Measurements from ENCODE around the gene IL17RC.
"Not testable (repeated sequence)": the region's sequence is repeated elsewhere in the genome, so short reads cannot be mapped to it uniquely, and the experiment has no call there.

IL17RC gene

GRCh38 chr3:9915254-9916141, 1.4 kb upstream of the IL17RC start:
- peak; percentile 16 for DNase-seq (ENCODE audit: low read depth)

- DNase-seq (ENCODE audit: low read depth) = no peak
These were observed 558 bp upstream of the IL17RC start for GRCh38 chr3:9916346-9916733.

- no peak for DNase-seq (ENCODE audit: low read depth)
These were observed 922 bp downstream of the IL17RC start for GRCh38 chr3:9917820-9918219.

GRCh38 chr3:9918261-9919038, 1.6 kb downstream of the IL17RC start:
- no peak for DNase-seq (ENCODE audit: low read depth)

GRCh38 chr3:9928158-9928557, 11.3 kb downstream of the IL17RC start:
- no peak for DNase-seq (ENCODE audit: low read depth)

GRCh38 chr3:9930804-9931418, 14.0 kb downstream of the IL17RC start:
- no peak for DNase-seq (ENCODE audit: low read depth)

- no peak for DNase-seq (ENCODE audit: low read depth)
These were observed 15.6 kb downstream of the IL17RC start for GRCh38 chr3:9932535-9932842.

GRCh38 chr3:9932843-9933560, 16.1 kb downstream of the IL17RC start:
- peak; percentile 87 for DNase-seq (ENCODE audit: low read depth)

GRCh38 chr3:9933561-9934234, 16.8 kb downstream of the IL17RC start, which contains the start of gene CRELD1:
Gene CRELD1, plus strand, starts transcription at chr3:9933834. Its CDS starts 605 bp downstream, at chr3:9934439.
- DNase-seq (ENCODE audit: low read depth) = peak; percentile 96

- DNase-seq (ENCODE audit: low read depth) = no peak
These were observed 17.3 kb downstream of the IL17RC start for GRCh38 chr3:9934235-9934621.

- DNase-seq (ENCODE audit: low read depth) = no peak
These were observed 18.1 kb downstream of the IL17RC start for GRCh38 chr3:9934993-9935392.

- DNase-seq (ENCODE audit: low read depth) = no peak
These were observed 19.1 kb downstream of the IL17RC start for GRCh38 chr3:9935966-9936510.

GRCh38 chr3:9937486-9938238, 20.8 kb downstream of the IL17RC start:
- DNase-seq (ENCODE audit: low read depth) = no peak

- DNase-seq (ENCODE audit: low read depth) = no peak
These were observed 22.1 kb downstream of the IL17RC start for GRCh38 chr3:9938966-9939365.

- not testable (repeated sequence) for DNase-seq (ENCODE audit: low read depth)
These were observed 23.0 kb downstream of the IL17RC start for GRCh38 chr3:9939906-9940305.

- DNase-seq (ENCODE audit: low read depth) = no peak
These were observed 23.8 kb downstream of the IL17RC start for GRCh38 chr3:9940746-9941145.

- no peak for DNase-seq (ENCODE audit: low read depth)
These were observed 25.3 kb downstream of the IL17RC start for GRCh38 chr3:9942164-9942563.

GRCh38 chr3:9942934-9943690, 26.2 kb downstream of the IL17RC start:
- DNase-seq (ENCODE audit: low read depth) = no peak

- DNase-seq (ENCODE audit: low read depth) = no peak
These were observed 27.4 kb downstream of the IL17RC start for GRCh38 chr3:9944271-9944670.

GRCh38 chr3:9945358-9945757, 28.5 kb downstream of the IL17RC start:
- DNase-seq (ENCODE audit: low read depth) = no peak

Data from stimulated activated CD8-positive, alpha-beta memory T cell treated with anti-CD3 and anti-CD28 coated beads, Interleukin-12 subunit alpha, Interleukin-12 subunit beta, amount 100 ng/mL, for 4 hours (primary cell).